T-cell (primary cell): Measurements from ENCODE around the gene ARID5B. TPM values are rescaled to one million over a fixed set of nuclear protein-coding genes. Genes with fewer than 3 reads are reported as not detected.
A peak's percentile ranks its signal among the peaks of the same experiment; 100 is the strongest.

Experiments used
- ATAC-seq, 4 experiments: fragments of 200-7000 bp in 3 of 4; fragments of 150-1000 bp in 1 of 4; cut with Tn5 transposase; replicated peaks in 1 of 4; 1 replicate in 3 of 4; 2 replicates in 1 of 4; pipeline ENCODE4 v1.10.0; 2021; ENCODE audit warnings: moderate library complexity in 3 of 4, mild to moderate bottlenecking in 2 of 4, moderate number of reproducible peaks in 1 of 4
- CTCF ChIA-PET, 2 donors: fragments of 300-600 bp; sonication (Branson Sonifier 250); formaldehyde crosslinking; loops; one replicate each; lab custom pipeline; 2022; ENCODE audit warnings: antibody characterized with exemption in 2 of 2; lab: Charles Lee
- POLR2A ChIA-PET, 2 donors: fragments of 300-600 bp; sonication (Branson Sonifier 250); formaldehyde crosslinking; loops; one replicate each; lab custom pipeline; 2022; ENCODE audit warnings: antibody characterized with exemption in 2 of 2; lab: Charles Lee
- DNase-seq, 35 experiments: peaks; one replicate each; pipeline versions ENCODE4 v3.0.0 to v3.0.0-alpha.2; 2013 to 2023
- H3K27ac ChIP-seq: one replicate; pipeline ENCODE4 v1.5.1; 2013; ENCODE audit warnings: low read length
- H3K27me3 ChIP-seq, 2 experiments: replicated peaks in 1 of 2; 1 replicate in 1 of 2; 2 replicates in 1 of 2; pipeline versions ENCODE4 v1.6.1 to v1.7.0; 2013; ENCODE audit warnings: low read length in 1 of 2, mixed read lengths in 1 of 2; ENCODE audit not compliant: control insufficient read depth in 2 of 2, insufficient read depth in 2 of 2; ENCODE audit errors: extremely low read depth in 1 of 2
- H3K36me3 ChIP-seq, 2 donors: 1 replicate in 1 of 2; 2 replicates in 1 of 2; pipeline versions ENCODE4 v1.6.1 to v1.7.0; 2013; ENCODE audit warnings: low read length in 1 of 2; ENCODE audit not compliant: control insufficient read depth in 2 of 2, insufficient read depth in 1 of 2; ENCODE audit errors: extremely low read depth in 1 of 2
- H3K4me1 ChIP-seq, 2 experiments: 1 replicate in 1 of 2; 2 replicates in 1 of 2; pipeline versions ENCODE4 v1.6.1 to v1.7.0; 2013; ENCODE audit warnings: low read length in 2 of 2, mixed read lengths in 1 of 2; ENCODE audit not compliant: insufficient read depth in 2 of 2, control insufficient read depth in 1 of 2; ENCODE audit errors: extremely low read depth in 1 of 2
- H3K4me3 ChIP-seq, 2 donors: 1 replicate in 1 of 2; 2 replicates in 1 of 2; pipeline versions ENCODE4 v1.5.1 to v1.7.0; 2013; ENCODE audit warnings: mild to moderate bottlenecking in 2 of 2, low read length in 1 of 2, moderate library complexity in 1 of 2; ENCODE audit not compliant: control insufficient read depth in 1 of 2; ENCODE audit errors: extremely low read depth in 1 of 2
- H3K9me3 ChIP-seq: 2 replicates; pipeline ENCODE4 v1.7.0; 2013
- H3K27ac Mint-ChIP-seq, 2 donors: one replicate each; pipeline ENCODE4 v1.8.0; 2020 to 2021; ENCODE audit warnings: mild to moderate bottlenecking in 2 of 2, mixed read lengths in 2 of 2
- H3K27me3 Mint-ChIP-seq, 2 donors: one replicate each; pipeline ENCODE4 v1.8.0; 2021 to 2022; ENCODE audit warnings: mixed read lengths in 2 of 2
- H3K36me3 Mint-ChIP-seq: one replicate; pipeline ENCODE4 v1.8.0; 2021; ENCODE audit warnings: mixed read lengths
- H3K4me1 Mint-ChIP-seq, 3 donors: one replicate each; pipeline ENCODE4 v1.8.0; 2020 to 2022; ENCODE audit warnings: mixed read lengths in 3 of 3, mild to moderate bottlenecking in 1 of 3
- H3K4me3 Mint-ChIP-seq, 3 donors: one replicate each; pipeline ENCODE4 v1.8.0; 2020 to 2022; ENCODE audit warnings: mild to moderate bottlenecking in 3 of 3, mixed read lengths in 3 of 3, moderate library complexity in 3 of 3
- H3K9me3 Mint-ChIP-seq, 3 donors: one replicate each; pipeline ENCODE4 v1.8.0; 2020 to 2022; ENCODE audit warnings: mixed read lengths in 3 of 3
- WGBS: methylation state at CpG from one replicate; pipeline ENCODE4 v1.1.5; 2013; ENCODE audit warnings: missing lambda C conversion rate; ENCODE audit not compliant: insufficient coverage; 5-methylcytosine and 5-hydroxymethylcytosine counted together
- total RNA-seq, 35 experiments: library from RNA in 6 of 35; stranded (reverse) in 6 of 35; fragments of 120-200 nt in 1 of 35; gene quantifications; one replicate each; pipeline versions ENCODE4 v1.2.1 to v1.2.4 and lab custom pipeline; 2013 to 2026

ARID5B gene
- total RNA-seq, 5 donors from 2014 or later (not counting 1 experiment from before 2014, with no cell fraction given): 34.0 to 75.5 (median 42.5) TPM

- H3K9me3 ChIP-seq: no peaks in the 10 kb centered on the region
- ATAC-seq (peak; percentile 68 to 87 (median 74)), DNase-seq (peak; percentile 18 to 86 (median 73))
- H3K27me3 Mint-ChIP-seq: no peaks in the 10 kb centered on the region
- peaks cover 48 to 57% of the 10 kb centered on the region in 2 experiments for H3K4me1 ChIP-seq
- peak overlapping the region; percentile 90 for H3K27ac ChIP-seq
- H3K27ac Mint-ChIP-seq: peak overlapping the region; percentile 99 to 100
- CTCF ChIA-PET: interaction anchor here (0.6 to 3.7 kb wide), 13 partner anchors 11 to 194 kb away, joined by 3 to 50 read pairs (median 4); no protein-coding TSS in a partner anchor
- peaks cover 51% of the 10 kb centered on the region for H3K36me3 Mint-ChIP-seq
- WGBS: 34% methylated on average over 4 of the region's 9 CpGs
- H3K4me1 Mint-ChIP-seq: peaks cover 94 to 99% (median 98%) of the 10 kb centered on the region in 3 donors
- peaks cover 4 to 21% of the 10 kb centered on the region in 2 donors for H3K36me3 ChIP-seq
- H3K4me3 Mint-ChIP-seq: peak overlapping the region; percentile 90 to 93 (median 91)
- H3K9me3 Mint-ChIP-seq: no peaks in the 10 kb centered on the region
- H3K4me3 ChIP-seq: peak overlapping the region in 1 of 2 donors; percentile 50
- no peaks in the 10 kb centered on the region for H3K27me3 ChIP-seq
- POLR2A ChIA-PET: interaction anchor here (0.5 to 3.1 kb wide), 21 partner anchors 10 to 1248 kb away, joined by 3 to 25 read pairs (median 4); partner anchors contain the start of gene ARID5B (in 1 of the 2)
Observed at GRCh38 chr10:62050893-62051433, 149.5 kb downstream of the ARID5B start.

- peak overlapping the region; percentile 90 for H3K27ac ChIP-seq
- peaks cover 4 to 30% of the 10 kb centered on the region in 2 donors for H3K36me3 ChIP-seq
- H3K4me3 Mint-ChIP-seq: peak overlapping the region; percentile 60 to 91 (median 66)
- H3K36me3 Mint-ChIP-seq: peaks cover 64% of the 10 kb centered on the region
- no peaks in the 10 kb centered on the region for H3K27me3 Mint-ChIP-seq
- H3K9me3 Mint-ChIP-seq: no peaks in the 10 kb centered on the region
- ATAC-seq (no peak), DNase-seq (no peak)
- no peaks in the 10 kb centered on the region for H3K27me3 ChIP-seq
- H3K27ac Mint-ChIP-seq: peak overlapping the region; percentile 73 to 84
- H3K9me3 ChIP-seq: no peaks in the 10 kb centered on the region
- ChIA-PET POLR2A (interaction anchor here in 1 of 2 donors (0.6 kb wide), 1 partner anchor 14 kb away, joined by 5 read pairs; no protein-coding TSS in a partner anchor), CTCF (interaction anchor here in 1 of 2 donors (1.5 kb wide), 1 partner anchor 14 kb away, joined by 6 read pairs; no protein-coding TSS in a partner anchor)
- peaks cover 94 to 99% (median 98%) of the 10 kb centered on the region in 3 donors for H3K4me1 Mint-ChIP-seq
- no peak overlapping the region for H3K4me3 ChIP-seq
- 100% methylated on average over 4 of the region's 4 CpGs for WGBS
- peaks cover 36 to 46% of the 10 kb centered on the region in 2 experiments for H3K4me1 ChIP-seq
Observed at GRCh38 chr10:62052276-62052675, 150.8 kb downstream of the ARID5B start.

- no peaks in the 10 kb centered on the region for H3K27me3 Mint-ChIP-seq
- peak overlapping the region; percentile 29 to 66 (median 60) for H3K4me3 Mint-ChIP-seq
- H3K4me1 Mint-ChIP-seq: peaks cover 91 to 98% (median 96%) of the 10 kb centered on the region in 3 donors
- Histone ChIP-seq H3K36me3 (peaks cover 4 to 45% of the 10 kb centered on the region in 2 donors), H3K4me3 (no peak overlapping the region), H3K27ac (peak overlapping the region; percentile 58), H3K4me1 (peaks cover 22 to 30% of the 10 kb centered on the region in 2 experiments), H3K9me3 (no peaks in the 10 kb centered on the region), H3K27me3 (no peaks in the 10 kb centered on the region)
- no peak for ATAC-seq
- ChIA-PET POLR2A (interaction anchor here (0.6 to 1.7 kb wide), 7 partner anchors 8 to 1079 kb away, joined by 3 to 20 read pairs (median 5); partner anchors contain the start of gene NRBF2 (in 1 of the 2)), CTCF (interaction anchor here (0.5 to 2.1 kb wide), 13 partner anchors 10 to 303 kb away, joined by 3 to 17 read pairs (median 4); no protein-coding TSS in a partner anchor)
- H3K27ac Mint-ChIP-seq: peak overlapping the region; percentile 73 to 84
- peaks cover 79% of the 10 kb centered on the region for H3K36me3 Mint-ChIP-seq
- no peaks in the 10 kb centered on the region for H3K9me3 Mint-ChIP-seq
- DNase-seq: no peak
- no CpG with 5 or more reads among the region's 2 CpGs for WGBS
Observed at GRCh38 chr10:62053860-62054259, 152.4 kb downstream of the ARID5B start.

- no peak for DNase-seq
- ChIA-PET CTCF (interaction anchor here (0.5 to 2.1 kb wide), 12 partner anchors 11 to 304 kb away, joined by 3 to 17 read pairs (median 4); no protein-coding TSS in a partner anchor), POLR2A (interaction anchor here (0.6 to 1.7 kb wide), 10 partner anchors 8 to 1417 kb away, joined by 3 to 20 read pairs (median 4); partner anchors contain the start of gene NRBF2 (in 1 of the 2))
- Mint-ChIP-seq H3K4me1 (peaks cover 91 to 98% (median 96%) of the 10 kb centered on the region in 3 donors), H3K27ac (peak overlapping the region; percentile 73 to 84), H3K9me3 (no peaks in the 10 kb centered on the region), H3K27me3 (no peaks in the 10 kb centered on the region), H3K36me3 (peaks cover 84% of the 10 kb centered on the region), H3K4me3 (peak overlapping the region; percentile 29 to 66 (median 60))
- H3K4me1 ChIP-seq: peaks cover 17 to 25% of the 10 kb centered on the region in 2 experiments
- H3K9me3 ChIP-seq: no peaks in the 10 kb centered on the region
- no peak for ATAC-seq
- peak overlapping the region; percentile 58 for H3K27ac ChIP-seq
- peaks cover 4 to 51% of the 10 kb centered on the region in 2 donors for H3K36me3 ChIP-seq
- H3K27me3 ChIP-seq: no peaks in the 10 kb centered on the region
- no peak overlapping the region for H3K4me3 ChIP-seq
Observed at GRCh38 chr10:62054408-62054807, 152.9 kb downstream of the ARID5B start.

- H3K27me3 ChIP-seq: no peaks in the 10 kb centered on the region
- H3K4me3 ChIP-seq: no peak overlapping the region
- no CpG with 5 or more reads among the region's 1 CpG for WGBS
- H3K9me3 ChIP-seq: no peaks in the 10 kb centered on the region
- H3K36me3 Mint-ChIP-seq: peaks cover 89% of the 10 kb centered on the region
- H3K4me3 Mint-ChIP-seq: peak overlapping the region; percentile 29 to 66 (median 60)
- no peaks in the 10 kb centered on the region for H3K27me3 Mint-ChIP-seq
- peak overlapping the region; percentile 58 for H3K27ac ChIP-seq
- DNase-seq (peak in 1 of 35 experiments; percentile 50), ATAC-seq (peak in 1 of 4 experiments; percentile 24)
- POLR2A ChIA-PET: interaction anchor here (0.6 to 1.7 kb wide), 7 partner anchors 9 to 1417 kb away, joined by 3 to 11 read pairs (median 5); no protein-coding TSS in a partner anchor
- CTCF ChIA-PET: interaction anchor here (0.7 to 2.1 kb wide), 10 partner anchors 12 to 192 kb away, joined by 3 to 17 read pairs (median 4); no protein-coding TSS in a partner anchor
- peak overlapping the region; percentile 73 to 84 for H3K27ac Mint-ChIP-seq
- H3K4me1 Mint-ChIP-seq: peaks cover 91 to 98% (median 96%) of the 10 kb centered on the region in 3 donors
- H3K9me3 Mint-ChIP-seq: no peaks in the 10 kb centered on the region
- peaks cover 12 to 24% of the 10 kb centered on the region in 2 experiments for H3K4me1 ChIP-seq
- peaks cover 4 to 55% of the 10 kb centered on the region in 2 donors for H3K36me3 ChIP-seq
Observed at GRCh38 chr10:62054830-62055229, 153.3 kb downstream of the ARID5B start.

GRCh38 chr10:62056219-62056618, 154.7 kb downstream of the ARID5B start:
- Mint-ChIP-seq H3K4me1 (peaks cover 85 to 96% (median 96%) of the 10 kb centered on the region in 3 donors), H3K4me3 (peak overlapping the region; percentile 17 to 60 (median 22)), H3K27me3 (no peaks in the 10 kb centered on the region), H3K27ac (peak overlapping the region; percentile 69 to 73), H3K9me3 (peaks cover 0 to 4% (median 0%) of the 10 kb centered on the region in 3 donors), H3K36me3 (peaks cover 96% of the 10 kb centered on the region)
- H3K4me3 ChIP-seq: no peak overlapping the region
- no peaks in the 10 kb centered on the region for H3K27me3 ChIP-seq
- H3K27ac ChIP-seq: no peak overlapping the region
- peaks cover 4 to 62% of the 10 kb centered on the region in 2 donors for H3K36me3 ChIP-seq
- POLR2A ChIA-PET: interaction anchor here (0.5 to 0.6 kb wide), 2 partner anchors 18 to 153 kb away, joined by 3 to 4 read pairs; no protein-coding TSS in a partner anchor
- DNase-seq (no peak), ATAC-seq (no peak)
- no peaks in the 10 kb centered on the region for H3K9me3 ChIP-seq
- H3K4me1 ChIP-seq: peaks cover 5 to 20% of the 10 kb centered on the region in 2 experiments
- CTCF ChIA-PET: interaction anchor here in 1 of 2 donors (2.4 kb wide), 1 partner anchor 17 kb away, joined by 16 read pairs; no protein-coding TSS in a partner anchor
- no CpG with 5 or more reads among the region's 2 CpGs for WGBS
